SH-SY5Y (cell line): ENCODE measurements around the gene ADM.

Experiments
- GATA2 ChIP-seq: IDR thresholded peaks from 2 replicates; pipeline ENCODE4 v1.6.1; 2011; ENCODE audit warnings: mild to moderate bottlenecking, low read depth, low read length
- GATA3 ChIP-seq: IDR thresholded peaks from 2 replicates; pipeline ENCODE4 v1.6.1; 2011; ENCODE audit warnings: low read depth, mild to moderate bottlenecking, low read length, moderate library complexity

DNA sequence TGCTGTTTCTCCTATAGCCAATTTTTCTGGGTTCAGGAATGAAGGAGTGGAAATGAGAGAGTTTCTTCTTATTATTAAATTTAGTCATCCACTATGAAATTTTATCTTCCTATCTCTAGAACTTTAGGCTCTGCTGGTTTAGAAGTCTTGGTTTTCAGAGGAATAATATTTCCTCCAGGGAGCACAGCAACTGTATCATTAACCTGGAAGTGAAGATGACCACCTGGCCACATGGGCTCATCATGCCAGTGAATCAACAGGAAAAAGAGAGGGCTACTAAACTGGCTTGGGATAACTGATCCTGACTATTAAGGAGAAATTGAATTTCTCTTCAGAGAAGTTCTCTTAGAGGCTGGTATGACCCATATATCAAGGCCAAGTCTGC, 44.4 kb downstream of the ADM start:
- TF ChIP-seq GATA2 (no peak), GATA3 (no peak)
